GM21423 (cell line): ENCODE measurements around the gene SUPT3H.
A peak's percentile ranks its signal among the peaks of the same experiment; 100 is the strongest.

Experiments
- ATAC-seq: cut with Tn5 transposase; IDR thresholded peaks from one replicate; pipeline ENCODE4 v1.9.1; 2021; ENCODE audit warnings: mild to moderate bottlenecking, moderate library complexity; ENCODE audit not compliant: unreplicated experiment

SUPT3H gene

DNA sequence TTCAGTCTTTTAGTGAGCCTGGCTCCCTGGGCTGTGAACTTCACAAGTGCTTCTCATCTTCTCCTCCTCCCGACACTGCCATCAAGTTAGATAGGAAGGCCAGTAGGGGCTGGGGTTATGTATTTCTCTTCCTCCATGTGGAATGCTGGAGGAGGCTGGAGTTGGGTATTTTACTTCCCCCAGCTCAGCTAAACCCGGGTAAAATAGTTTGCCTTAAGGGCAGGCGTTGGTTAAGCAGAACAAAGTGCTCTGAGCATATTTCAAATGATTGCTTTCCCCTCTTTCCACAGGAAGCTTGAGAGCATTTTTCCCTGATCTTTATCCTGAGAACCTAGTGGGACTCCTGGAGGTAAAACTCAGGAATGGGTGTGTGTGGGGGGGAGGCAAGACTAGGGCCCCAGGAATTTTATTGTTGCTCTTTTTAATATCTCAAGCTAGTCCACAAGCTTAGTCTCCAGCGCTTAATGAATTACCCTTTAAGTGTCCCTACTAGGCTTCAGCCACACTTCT lies 16.9 kb upstream of the SUPT3H start:
- no peak for ATAC-seq

DNA sequence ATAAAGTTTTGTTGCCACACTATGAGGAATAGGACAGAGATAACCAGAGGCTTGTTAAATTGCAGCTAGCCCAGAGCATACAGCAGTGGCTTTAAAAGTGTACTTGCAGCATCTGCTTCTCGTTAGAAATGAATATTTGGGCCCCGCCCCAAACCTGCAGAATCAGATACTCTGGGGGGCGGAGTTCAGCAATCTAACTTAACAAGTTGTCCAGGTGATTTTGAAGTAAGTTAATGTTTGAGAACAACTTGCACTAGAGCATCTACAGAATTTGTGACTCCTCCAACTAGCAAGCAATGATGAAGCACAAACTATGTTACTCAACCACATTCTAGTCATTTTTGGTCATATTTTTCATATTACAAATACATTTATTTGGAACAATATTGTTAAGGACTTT lies 10.6 kb upstream of the SUPT3H start:
- no peak for ATAC-seq

DNA sequence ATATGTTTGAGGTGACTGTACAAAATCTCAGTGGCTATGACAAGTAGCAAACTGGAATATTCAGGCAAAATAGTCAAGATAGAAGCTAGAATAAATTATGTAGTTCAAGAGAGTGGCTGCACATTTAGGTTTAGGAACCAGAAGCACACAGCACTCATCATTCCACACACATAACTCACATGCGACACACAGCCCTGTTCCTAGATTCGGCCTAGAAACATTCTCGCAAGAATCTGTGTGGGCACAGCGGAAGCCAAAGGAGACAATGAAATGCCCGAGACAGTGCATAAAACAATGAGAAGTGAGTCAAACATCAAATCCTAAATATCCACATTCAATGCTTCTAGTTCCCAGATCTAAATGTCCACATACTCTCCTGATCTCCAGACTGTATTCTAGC lies 9.5 kb upstream of the SUPT3H start:
- no peak for ATAC-seq

DNA sequence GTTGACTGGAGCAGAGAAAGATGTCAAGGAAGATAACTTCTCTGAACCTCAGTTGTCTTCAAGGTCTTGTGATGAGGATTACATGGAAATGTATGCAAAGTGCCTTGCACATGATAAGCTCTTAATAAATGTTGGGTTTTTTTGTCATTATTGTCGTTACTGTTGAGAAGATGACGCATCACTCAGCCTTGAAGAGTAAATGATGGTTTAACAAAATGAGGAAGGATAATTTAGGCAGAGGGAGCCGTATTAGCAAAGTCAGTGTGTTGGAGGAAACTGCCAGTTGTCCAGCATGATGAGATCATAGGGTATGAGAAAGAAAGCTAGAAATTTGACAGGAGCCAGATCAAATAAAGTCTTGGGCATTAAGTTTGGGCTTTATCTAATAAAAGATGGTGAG lies 8.8 kb upstream of the SUPT3H start:
- no peak for ATAC-seq

DNA sequence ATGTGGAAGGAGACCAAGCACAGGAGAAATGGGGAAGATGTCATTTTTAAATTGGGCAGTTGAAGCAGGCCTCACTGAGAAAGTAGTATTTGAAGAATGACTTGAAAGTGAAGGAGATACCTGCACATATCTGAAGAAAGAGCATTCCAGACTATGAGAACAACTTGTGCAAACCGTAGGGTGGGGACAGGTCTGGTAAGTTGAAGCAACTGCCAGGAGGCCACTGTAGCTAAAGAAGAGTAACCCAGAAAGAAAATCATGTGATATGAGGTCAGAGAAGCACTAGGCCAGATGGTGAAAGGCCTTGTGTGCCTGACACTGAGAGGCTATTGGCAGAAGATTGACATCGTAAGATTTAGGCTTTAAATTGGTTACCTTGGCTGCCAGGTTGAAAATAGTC lies 4.7 kb upstream of the SUPT3H start:
- no peak for ATAC-seq

GRCh38 chr6:45378334-45378926 lies 696 bp upstream of the SUPT3H start:
- ATAC-seq: peak; percentile 33

DNA sequence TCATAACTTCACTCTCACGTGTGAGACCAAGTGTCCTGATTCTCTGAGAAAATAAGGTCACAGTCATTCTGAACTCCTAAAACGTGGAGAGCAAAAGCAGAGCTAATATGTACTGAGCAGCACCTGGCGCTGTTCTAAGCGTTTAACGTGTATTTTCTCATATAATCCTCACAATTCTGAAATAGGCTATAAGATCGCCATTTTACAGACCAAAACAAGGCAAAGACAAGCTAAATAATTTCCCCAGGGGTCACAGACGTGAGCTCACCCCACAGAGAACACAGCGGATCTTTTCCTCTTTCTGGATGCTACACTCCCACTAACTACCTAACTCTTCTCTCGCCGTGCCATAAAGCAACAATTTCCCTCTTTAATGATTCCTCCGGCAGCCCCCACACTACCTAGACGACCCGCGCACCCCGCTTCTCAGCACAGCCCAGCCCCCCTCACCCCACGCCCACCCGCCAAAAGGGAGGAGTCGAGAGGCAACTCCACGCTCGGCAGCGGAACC lies 636 bp downstream of the SUPT3H start:
- no peak for ATAC-seq

DNA sequence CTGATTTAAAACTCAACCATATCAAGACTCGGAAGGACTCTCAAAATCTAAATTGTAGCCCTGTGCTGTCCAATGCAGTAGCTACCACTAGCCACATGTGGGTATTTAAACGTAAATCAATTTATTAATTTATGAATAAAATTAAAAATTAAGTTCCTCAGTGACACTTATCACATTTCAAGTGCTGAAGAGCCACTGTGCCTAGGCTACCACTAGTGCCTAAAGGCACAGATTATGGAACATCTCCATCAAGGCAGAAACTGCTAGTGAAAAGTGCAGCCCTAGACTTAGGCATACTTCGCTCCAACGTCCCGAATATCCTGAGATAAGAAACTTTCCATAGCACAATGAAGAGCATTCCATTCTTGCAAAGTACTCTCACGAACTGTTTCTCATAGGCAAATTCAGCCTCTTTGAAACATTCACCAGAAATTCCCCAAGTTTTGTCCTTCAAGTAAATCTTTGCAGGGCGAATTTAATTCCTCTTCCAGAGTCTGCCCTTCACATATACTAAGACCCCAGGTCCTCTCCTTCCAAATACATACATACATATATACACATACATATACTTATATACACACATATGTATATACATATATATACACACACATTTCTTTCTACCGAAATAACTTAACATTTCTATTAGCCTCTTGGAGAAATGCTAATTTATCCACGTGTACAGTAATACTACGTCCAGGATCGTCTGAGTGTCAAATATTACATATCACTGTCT lies 1.3 kb downstream of the SUPT3H start:
- no peak for ATAC-seq

DNA sequence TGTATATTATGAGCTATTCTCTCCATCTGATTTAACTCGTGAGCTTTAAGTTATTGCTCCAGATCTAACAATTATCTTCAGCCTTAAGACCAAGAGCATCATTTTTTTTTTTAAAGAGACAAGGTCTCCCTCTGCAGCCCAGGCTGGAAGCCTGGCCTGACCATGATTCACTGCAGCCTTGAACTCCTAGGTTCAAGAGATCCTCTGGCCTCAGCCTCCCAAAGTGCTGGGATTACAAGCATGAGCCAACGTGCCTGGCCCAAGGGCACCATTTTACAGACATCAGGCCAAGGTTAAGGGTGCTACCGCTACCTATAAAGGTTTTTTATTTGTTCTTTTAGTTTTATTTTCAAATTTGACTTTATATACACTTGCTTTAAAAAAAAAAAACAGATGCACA lies 2.3 kb downstream of the SUPT3H start:
- ATAC-seq: no peak

DNA sequence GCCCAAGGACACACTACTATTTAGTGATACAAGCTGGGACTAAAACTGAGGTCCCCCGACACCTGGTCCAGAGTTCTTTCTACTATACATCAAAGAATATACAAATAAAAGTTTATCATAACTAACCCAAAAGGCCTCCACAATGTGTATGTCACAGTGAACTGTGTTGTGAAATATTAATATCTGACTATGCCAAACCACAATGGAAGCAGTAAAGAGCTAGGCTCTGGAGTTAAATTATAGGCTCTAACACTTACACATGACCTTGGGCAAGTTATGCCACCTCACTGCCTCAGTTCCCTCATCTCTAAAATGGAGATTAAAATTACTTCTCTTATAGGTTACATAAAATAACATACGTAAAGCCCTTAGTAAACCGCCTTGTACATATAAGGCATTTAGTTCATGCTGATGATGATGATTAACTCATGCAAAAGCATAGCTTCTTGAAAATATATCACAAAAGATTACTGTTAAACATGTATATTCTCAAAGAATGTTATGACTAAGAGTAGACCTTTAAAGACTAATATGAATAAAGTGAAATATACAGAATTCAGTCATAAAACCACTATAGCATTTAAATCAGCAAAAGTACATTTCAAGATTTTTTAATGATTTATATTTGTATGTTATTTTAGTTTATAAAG lies 5.7 kb downstream of the SUPT3H start:
- ATAC-seq: no peak

DNA sequence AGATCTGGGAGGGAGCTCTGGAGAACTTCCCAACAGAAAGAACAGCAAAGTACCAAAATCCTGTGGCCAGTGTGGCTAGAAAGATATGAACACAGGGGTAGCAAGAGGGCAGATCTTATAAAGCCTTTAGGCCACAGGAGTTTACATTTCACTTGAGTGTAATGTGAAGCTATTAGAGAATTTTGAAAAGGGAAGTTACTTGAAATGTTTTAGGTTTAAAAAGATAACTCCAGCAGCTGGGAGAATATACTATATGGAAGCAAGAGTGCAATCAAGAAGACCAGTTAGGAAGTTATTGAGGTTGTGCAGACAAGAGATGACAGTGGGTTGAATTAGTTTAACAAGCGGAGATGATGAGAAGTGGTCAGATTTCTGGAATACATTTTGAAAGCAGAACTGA lies 7.9 kb downstream of the SUPT3H start:
- no peak for ATAC-seq

GRCh38 chr6:45367999-45368398 lies 9.7 kb downstream of the SUPT3H start:
- no peak for ATAC-seq

GRCh38 chr6:45366534-45366933 lies 11.2 kb downstream of the SUPT3H start:
- ATAC-seq: no peak

DNA sequence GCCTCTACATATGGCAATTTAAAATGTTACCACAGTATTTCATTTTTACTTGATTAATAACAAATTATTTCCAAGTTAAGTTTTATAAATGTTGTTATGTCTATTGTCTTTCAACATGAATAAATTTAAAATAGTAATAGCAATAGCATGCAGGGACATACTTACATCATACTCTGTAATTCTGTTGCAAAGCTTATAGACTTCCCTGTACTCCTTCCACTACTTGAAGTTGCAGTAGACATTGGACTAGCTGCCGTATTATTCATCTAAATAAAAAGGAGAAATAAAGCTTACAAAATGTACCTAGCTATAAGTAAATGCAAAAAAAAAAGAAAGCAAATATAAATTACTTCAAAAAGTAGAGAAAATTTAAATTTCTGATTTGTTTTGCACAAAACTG lies 12.7 kb downstream of the SUPT3H start:
- no peak for ATAC-seq

DNA sequence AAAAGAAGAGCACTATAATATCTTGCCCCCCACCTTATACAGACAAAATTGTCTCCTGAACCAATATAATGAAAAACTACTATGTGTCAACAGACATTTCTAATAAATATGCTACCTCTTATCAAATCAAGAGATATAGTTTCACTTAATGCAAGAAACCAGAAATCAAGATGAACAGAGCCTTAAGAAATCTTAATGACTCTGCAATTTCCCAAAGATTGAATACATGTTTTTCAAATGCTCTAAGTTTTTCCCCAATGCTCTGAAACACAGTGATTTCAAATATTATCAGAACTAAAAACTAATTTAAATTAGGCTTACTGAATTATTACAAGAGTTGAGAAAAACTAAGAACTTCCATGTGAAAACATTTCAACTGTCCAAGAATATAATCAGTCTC lies 13.3 kb downstream of the SUPT3H start:
- ATAC-seq: no peak

- ATAC-seq: no peak
These were observed 24.1 kb downstream of the SUPT3H start for GRCh38 chr6:45353654-45354053.

GRCh38 chr6:45351667-45352066 lies 26.1 kb downstream of the SUPT3H start:
- no peak for ATAC-seq

DNA sequence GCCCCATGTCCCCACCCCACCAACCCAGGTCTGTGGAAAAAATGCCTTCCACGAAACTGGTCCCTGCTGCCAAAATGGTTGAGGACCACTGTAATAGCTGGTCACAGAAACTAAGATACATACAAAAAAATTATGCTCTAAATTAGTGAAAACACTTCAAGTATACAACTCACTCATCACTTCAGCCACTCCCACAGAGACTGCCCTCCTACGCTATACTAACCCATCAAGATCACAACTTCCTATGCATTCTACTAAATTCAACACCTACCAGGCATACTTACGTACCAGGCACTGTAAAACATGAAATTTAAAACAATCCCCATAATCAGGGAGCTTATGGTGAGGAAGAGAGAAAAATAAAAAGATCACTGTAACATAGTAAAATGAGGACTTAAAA lies 26.7 kb downstream of the SUPT3H start:
- no peak for ATAC-seq

GRCh38 chr6:45350186-45350710 lies 27.5 kb downstream of the SUPT3H start:
- no peak for ATAC-seq

- ATAC-seq: no peak
These were observed 32.8 kb downstream of the SUPT3H start for GRCh38 chr6:45344900-45345299.

GRCh38 chr6:45328523-45328922 lies 49.2 kb downstream of the SUPT3H start:
- no peak for ATAC-seq
